GM23338 (cell line): Measurements from ENCODE around the gene AMDHD1.

Experiments
- CREB1 ChIP-seq: fragments of 250-450 bp; sonication (Bioruptor Pico); IDR thresholded peaks from 2 replicates; pipeline ENCODE4 v1.5.0; 2020; ENCODE audit warnings: low read depth, mild to moderate bottlenecking, moderate library complexity
- CTCF ChIP-seq, 2 experiments: fragments of 200-600 bp in 1 of 2; sonication (generic) in 1 of 2; conservative IDR thresholded peaks; 2 replicates each; pipeline versions ENCODE4 v1.5.1 to v1.6.1; 2016 to 2017; ENCODE audit warnings: antibody characterized with exemption in 2 of 2, low read depth in 2 of 2, mild to moderate bottlenecking in 2 of 2, moderate library complexity in 1 of 2

GRCh38 chr12:95919110-95919509, 24.0 kb upstream of the AMDHD1 start:
- TF ChIP-seq CTCF (conservative IDR thresholded peaks at IDR 0.05; ENCODE audit: low read depth in 2 of 2) (no peak), CREB1 (CRISPR knock-in tag) (no peak)
